Stimulated activated CD8-positive, alpha-beta memory T cell treated with anti-CD3 and anti-CD28 coated beads, Interleukin-4, amount 100 ng/mL, for 4 hours (primary cell): Measurements from ENCODE around the gene JAKMIP1.

ENCODE experiments used
- DNase-seq, 2 donors: peaks; one replicate each; pipeline ENCODE4 v3.0.0-alpha.2; 2020; ENCODE audit warnings: low read depth in 2 of 2, low spot score in 1 of 2

JAKMIP1 gene

GRCh38 chr4:6071191-6071958 is 129.0 kb downstream of the JAKMIP1 start:
- no peak for DNase-seq

GRCh38 chr4:6069845-6070709 is 130.3 kb downstream of the JAKMIP1 start:
- DNase-seq = no peak

- no peak for DNase-seq
Measured at GRCh38 chr4:6068986-6069385, 131.4 kb downstream of the JAKMIP1 start.

- DNase-seq = no peak
Measured at GRCh38 chr4:6065934-6066590, 134.3 kb downstream of the JAKMIP1 start.

GRCh38 chr4:6065166-6065565 is 135.2 kb downstream of the JAKMIP1 start:
- DNase-seq = no peak

- no peak for DNase-seq
Measured at GRCh38 chr4:6064383-6064782, 136.0 kb downstream of the JAKMIP1 start.

- DNase-seq = no peak
Measured at GRCh38 chr4:6063684-6064083, 136.7 kb downstream of the JAKMIP1 start.

GRCh38 chr4:6062133-6062532 is 138.2 kb downstream of the JAKMIP1 start:
- DNase-seq = no peak

- no peak for DNase-seq
Measured at GRCh38 chr4:6059375-6059805, 141.0 kb downstream of the JAKMIP1 start.

- DNase-seq = no peak
Measured at GRCh38 chr4:6058531-6059374, 141.6 kb downstream of the JAKMIP1 start.

- DNase-seq = no peak
Measured at GRCh38 chr4:6056976-6057766, 143.2 kb downstream of the JAKMIP1 start.

- DNase-seq = no peak
Measured at GRCh38 chr4:6055436-6055835, 144.9 kb downstream of the JAKMIP1 start.

GRCh38 chr4:6055030-6055429 is 145.3 kb downstream of the JAKMIP1 start:
- no peak for DNase-seq

- DNase-seq = no peak
Measured at GRCh38 chr4:6054162-6054922, 146.0 kb downstream of the JAKMIP1 start.

- no peak for DNase-seq
Measured at GRCh38 chr4:6052679-6053078, 147.7 kb downstream of the JAKMIP1 start.

- no peak for DNase-seq
Measured at GRCh38 chr4:6050551-6050950, 149.8 kb downstream of the JAKMIP1 start.

- DNase-seq = no peak
Measured at GRCh38 chr4:6049985-6050384, 150.4 kb downstream of the JAKMIP1 start.

GRCh38 chr4:6049278-6049677 is 151.1 kb downstream of the JAKMIP1 start:
- no peak for DNase-seq

GRCh38 chr4:6048537-6048936 is 151.8 kb downstream of the JAKMIP1 start:
- no peak for DNase-seq
